Left colon (tissue), 2 donors: ENCODE results near the gene STX8. TPM values are rescaled to one million over a fixed set of nuclear protein-coding genes. Genes with fewer than 3 reads are reported as not detected.
"Not testable (repeated sequence)": the region's sequence is repeated elsewhere in the genome, so short reads cannot be mapped to it uniquely, and the experiment has no call there.

Source experiments
- ATAC-seq: fragments of 200-7000 bp; cut with Tn5 transposase; one replicate; pipeline ENCODE4 v1.9.1; 2020; ENCODE audit warnings: mild to moderate bottlenecking, moderate library complexity
- DNase-seq, 2 donors: peaks; one replicate each; pipeline ENCODE4 v3.0.0-alpha.2; 2020
- intact Hi-C, 2 donors: fragments of 100-400 bp; cut with DNase I in 1 of 2; cut with micrococcal nuclease in 1 of 2; formaldehyde crosslinking; loops; one replicate each; pipeline versions ENCODE4 v1.11.2 to v1.14.0; 2022; cut with DNase I, micrococcal nuclease
- total RNA-seq, 2 donors: library from RNA; stranded (reverse); fragmentation: NEBNext Ultra II Directional; extraction: Animal tissue kit (Norgen Biotek cat#: 25700); gene quantifications; one replicate each; pipeline ENCODE4 v1.2.1, GENCODE V29; 2021
- donor health status: DM: no; HTN: no; CAD: no.
- donor health status: DM: yes; HTN: yes; CAD: no.

Gene STX8
- total RNA-seq, 2 donors from 2014 or later, result 43.1 to 45.3 TPM

GRCh38 chr17:9564104-9564503 is 11.5 kb downstream of the STX8 start:
- ATAC-seq (no peak), DNase-seq (no peak)
- intact Hi-C loops, result no loop called here

- ATAC-seq, result no peak
- intact Hi-C loops, result no loop called here
Observed at GRCh38 chr17:9557857-9558256, 17.8 kb downstream of the STX8 start.

GRCh38 chr17:9557161-9557755 is 18.4 kb downstream of the STX8 start:
- intact Hi-C loops, result no loop called here
- ATAC-seq (no peak), DNase-seq (no peak)

More at GRCh38 chr17:9557857-9558256, 17.8 kb downstream of the STX8 start:
- no peak for DNase-seq

GRCh38 chr17:9554715-9555114 is 20.9 kb downstream of the STX8 start:
- intact Hi-C loops, result not testable (repeated sequence)
- DNase-seq, result peak in 1 of 2 donors; percentile 41
- ATAC-seq, result peak; percentile 51

- no peak for ATAC-seq
- DNase-seq, result no peak
- intact Hi-C loops, result no loop called here
Observed at GRCh38 chr17:9553596-9553995, 22.0 kb downstream of the STX8 start.

GRCh38 chr17:9553181-9553580 is 22.4 kb downstream of the STX8 start:
- no peak for ATAC-seq
- intact Hi-C loops, result no loop called here
- no peak for DNase-seq

GRCh38 chr17:9549215-9549614 is 26.4 kb downstream of the STX8 start:
- intact Hi-C loops, result no loop called here
- DNase-seq, result no peak
- ATAC-seq, result no peak

- ATAC-seq, result no peak
- intact Hi-C loops, result no loop called here
- DNase-seq, result no peak
Observed at GRCh38 chr17:9544221-9544620, 31.4 kb downstream of the STX8 start.

GRCh38 chr17:9541718-9542117 is 33.9 kb downstream of the STX8 start:
- ATAC-seq, result no peak
- DNase-seq, result no peak
- intact Hi-C loops, result no loop called here

- DNase-seq (no peak), ATAC-seq (no peak)
- intact Hi-C loops, result no loop called here
Observed at GRCh38 chr17:9538626-9539025, 37.0 kb downstream of the STX8 start.

- intact Hi-C loops, result no loop called here
- DNase-seq (no peak), ATAC-seq (no peak)
Observed at GRCh38 chr17:9537177-9537776, 38.3 kb downstream of the STX8 start.

- DNase-seq (no peak), ATAC-seq (no peak)
- intact Hi-C loops, result no loop called here
Observed at GRCh38 chr17:9536061-9536460, 39.6 kb downstream of the STX8 start.

GRCh38 chr17:9533441-9533840 is 42.2 kb downstream of the STX8 start:
- no peak for DNase-seq
- intact Hi-C loops, result no loop called here
- ATAC-seq, result no peak

- ATAC-seq (no peak), DNase-seq (no peak)
- intact Hi-C loops, result no loop called here
Observed at GRCh38 chr17:9532715-9533114, 42.9 kb downstream of the STX8 start.

GRCh38 chr17:9531034-9531433 is 44.6 kb downstream of the STX8 start:
- intact Hi-C loops, result no loop called here
- DNase-seq (no peak), ATAC-seq (no peak)

GRCh38 chr17:9529033-9529700 is 46.5 kb downstream of the STX8 start:
- ATAC-seq (peak; percentile 50), DNase-seq (no peak)
- intact Hi-C loops, result no loop called here

- DNase-seq (no peak), ATAC-seq (no peak)
- intact Hi-C loops, result no loop called here
Observed at GRCh38 chr17:9527788-9528187, 47.8 kb downstream of the STX8 start.

GRCh38 chr17:9522074-9522473 is 53.5 kb downstream of the STX8 start:
- ATAC-seq (peak; percentile 75), DNase-seq (no peak)
- intact Hi-C loops, result loop anchor here in 1 of 2 donors (5.0 kb wide), 2 partner anchors 230 to 530 kb away; no protein-coding TSS in a partner anchor

GRCh38 chr17:9521062-9521461 is 54.6 kb downstream of the STX8 start:
- DNase-seq (no peak), ATAC-seq (no peak)
- intact Hi-C loops, result loop anchor here in 1 of 2 donors (5.0 kb wide), 2 partner anchors 229 to 529 kb away; no protein-coding TSS in a partner anchor

GRCh38 chr17:9520649-9521048 is 55.0 kb downstream of the STX8 start:
- DNase-seq, result no peak
- no peak for ATAC-seq
- intact Hi-C loops, result loop anchor here in 1 of 2 donors (5.0 kb wide), 2 partner anchors 228 to 528 kb away; no protein-coding TSS in a partner anchor
